Measurements from ENCODE around the gene ZNF316.
"Not testable (repeated sequence)": the region's sequence is repeated elsewhere in the genome, so short reads cannot be mapped to it uniquely, and the experiment has no call there.

Gene ZNF316

DNA sequence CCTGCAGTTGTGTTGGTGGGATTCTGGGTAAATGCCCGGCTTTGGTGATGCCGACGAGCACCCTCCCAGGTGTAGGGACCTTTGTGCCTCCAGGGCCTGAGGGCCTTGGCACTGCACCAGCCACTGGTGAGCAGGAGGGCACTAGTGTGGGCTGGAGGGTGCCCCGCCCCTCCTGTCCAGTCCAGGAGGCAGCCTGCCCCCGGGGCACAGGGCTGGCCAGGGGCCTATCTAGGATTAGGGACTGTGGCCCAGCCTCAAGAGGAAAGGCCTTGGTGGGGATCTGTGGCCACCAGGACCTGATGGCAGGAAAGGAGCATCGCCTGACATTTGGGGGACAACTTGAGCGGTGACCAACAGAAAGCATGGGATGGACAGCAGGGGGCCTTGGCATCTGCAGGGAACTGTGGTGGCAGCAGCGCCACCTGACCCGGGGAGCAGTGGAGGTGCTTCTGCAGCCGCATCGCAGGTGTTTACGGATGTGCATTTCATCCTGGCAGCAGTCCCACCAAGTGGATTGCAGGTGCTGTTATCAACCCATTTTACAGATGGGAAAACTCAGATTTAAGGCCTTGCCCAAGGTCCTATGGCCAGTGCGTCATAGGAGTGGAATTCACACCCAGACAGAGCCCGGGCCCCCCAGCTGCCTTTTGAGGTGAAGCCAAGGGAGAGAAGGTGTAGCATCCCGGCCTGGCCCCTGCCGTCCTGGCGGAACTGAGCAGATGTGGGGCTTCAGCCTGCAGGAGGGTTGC lies 11.1 kb downstream of the ZNF316 start:
- no peak for DNase-seq

- DNase-seq: no peak
Observed at GRCh38 chr7:6648815-6649104, 11.6 kb downstream of the ZNF316 start.

- no peak for DNase-seq
Observed at GRCh38 chr7:6649241-6649961, 12.3 kb downstream of the ZNF316 start.

DNA sequence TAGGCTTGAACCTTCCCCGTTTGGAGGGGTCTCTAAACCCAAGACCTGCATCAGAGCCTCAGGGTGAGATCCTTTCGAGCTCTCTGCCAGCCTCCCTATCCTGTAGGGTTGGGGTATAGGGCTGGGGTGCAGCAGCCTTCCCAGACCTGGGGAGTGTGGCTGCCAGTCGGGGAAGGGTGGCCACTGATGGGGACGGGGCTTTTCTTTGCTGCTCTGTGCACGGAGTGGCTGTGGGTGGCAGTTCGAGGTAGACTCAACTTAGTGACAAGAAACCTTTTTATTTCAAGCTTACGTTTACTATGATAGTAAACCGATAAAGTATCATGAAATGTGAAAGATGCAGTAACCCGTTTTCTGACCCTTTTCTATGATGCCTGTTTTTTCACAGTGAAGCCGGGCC lies 13.0 kb downstream of the ZNF316 start:
- no peak for DNase-seq

GRCh38 chr7:6650521-6651011 lies 13.4 kb downstream of the ZNF316 start:
- DNase-seq: no peak

DNA sequence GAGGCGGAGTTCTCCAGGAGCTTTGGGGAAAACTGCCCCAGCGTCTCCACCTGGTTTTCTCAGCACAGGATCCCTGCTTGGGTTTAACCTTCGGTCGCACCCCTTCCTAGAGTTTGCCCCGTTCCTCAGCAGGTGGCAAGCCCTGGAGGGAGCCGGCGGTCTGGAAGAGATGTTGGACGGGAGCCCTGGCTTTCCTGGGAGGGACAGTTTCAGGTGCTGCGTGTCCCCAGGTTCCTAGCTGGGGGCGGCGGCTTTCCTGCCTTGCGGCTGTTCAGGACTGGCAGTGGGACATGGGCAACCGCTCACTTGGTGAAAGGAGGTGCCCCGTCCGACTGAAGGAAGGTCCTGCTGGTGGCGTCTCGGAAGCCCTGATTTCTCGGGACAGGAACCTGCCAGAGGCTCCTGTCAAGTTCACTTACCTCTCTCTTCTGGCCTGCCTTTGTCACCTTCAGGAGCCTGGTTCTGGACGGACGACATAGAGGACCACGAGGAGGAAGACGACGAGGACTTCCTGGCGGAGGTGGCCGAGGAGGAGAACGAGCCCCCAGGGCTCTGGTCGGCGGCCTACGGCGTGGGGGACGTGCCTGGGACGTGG lies 14.8 kb downstream of the ZNF316 start:
- no peak for DNase-seq

- no peak for DNase-seq
Observed at GRCh38 chr7:6652446-6653011, 15.4 kb downstream of the ZNF316 start.

- DNase-seq: no peak
Observed at GRCh38 chr7:6653071-6654003, 16.2 kb downstream of the ZNF316 start.

GRCh38 chr7:6654113-6654841 lies 17.2 kb downstream of the ZNF316 start:
- no peak for DNase-seq

GRCh38 chr7:6654842-6655610 lies 17.9 kb downstream of the ZNF316 start:
- DNase-seq: no peak

DNA sequence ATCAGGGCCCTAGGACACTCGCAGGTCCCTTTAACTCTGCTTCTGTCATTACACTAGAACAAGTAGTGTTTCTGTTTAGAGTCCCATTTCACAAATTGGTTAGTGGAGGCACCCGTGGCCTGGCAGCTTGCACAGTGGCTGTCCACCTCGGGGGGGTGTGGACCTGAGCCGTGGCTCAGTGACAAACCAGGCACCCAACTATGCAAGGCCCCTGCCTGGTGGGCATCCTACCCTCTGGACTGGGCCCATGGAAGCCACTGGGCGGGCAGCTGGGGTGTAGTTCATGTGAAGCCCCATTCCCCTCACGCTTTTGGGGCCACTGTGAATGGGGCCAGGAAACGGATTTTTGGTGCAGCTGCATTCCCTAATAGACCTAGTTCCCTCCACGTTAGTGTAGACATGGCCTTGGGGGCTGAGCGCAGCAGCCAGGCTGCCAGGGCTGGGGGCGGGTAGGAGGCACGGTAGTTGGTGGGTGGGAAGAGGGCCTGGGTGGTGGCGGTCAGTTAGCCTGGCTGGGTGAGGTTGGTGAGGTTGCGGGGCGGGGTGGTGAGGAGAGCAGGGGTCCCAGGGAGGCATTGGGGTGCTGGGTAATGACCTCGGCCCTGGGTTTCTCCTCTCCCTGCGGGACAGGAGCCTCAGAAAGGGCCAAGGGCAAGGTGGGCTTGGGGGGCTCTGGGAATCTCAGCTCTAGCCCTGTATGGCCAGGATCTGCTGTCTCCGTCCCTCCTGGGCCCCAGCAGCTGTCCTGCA lies 18.7 kb downstream of the ZNF316 start:
- DNase-seq: no peak

DNA sequence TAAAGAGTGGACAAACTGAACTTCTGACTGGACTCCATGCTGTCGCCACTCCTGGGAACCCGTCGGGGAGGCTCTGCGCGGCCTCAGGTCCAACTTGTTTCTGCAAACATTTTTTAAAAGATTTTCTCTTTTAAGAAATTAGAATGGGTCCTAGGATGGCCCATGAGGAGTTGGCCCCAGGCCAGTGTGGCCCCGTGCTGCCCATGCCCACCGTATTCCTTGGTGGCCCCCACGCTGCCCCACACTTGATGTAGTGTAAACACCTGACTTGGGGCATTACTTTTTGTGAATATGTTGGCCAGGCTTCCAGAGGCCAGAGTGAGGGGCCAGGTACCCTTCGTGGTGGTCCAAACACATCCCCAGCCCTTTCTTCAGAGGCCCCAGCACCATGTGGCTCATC lies 19.3 kb downstream of the ZNF316 start:
- no peak for DNase-seq

DNA sequence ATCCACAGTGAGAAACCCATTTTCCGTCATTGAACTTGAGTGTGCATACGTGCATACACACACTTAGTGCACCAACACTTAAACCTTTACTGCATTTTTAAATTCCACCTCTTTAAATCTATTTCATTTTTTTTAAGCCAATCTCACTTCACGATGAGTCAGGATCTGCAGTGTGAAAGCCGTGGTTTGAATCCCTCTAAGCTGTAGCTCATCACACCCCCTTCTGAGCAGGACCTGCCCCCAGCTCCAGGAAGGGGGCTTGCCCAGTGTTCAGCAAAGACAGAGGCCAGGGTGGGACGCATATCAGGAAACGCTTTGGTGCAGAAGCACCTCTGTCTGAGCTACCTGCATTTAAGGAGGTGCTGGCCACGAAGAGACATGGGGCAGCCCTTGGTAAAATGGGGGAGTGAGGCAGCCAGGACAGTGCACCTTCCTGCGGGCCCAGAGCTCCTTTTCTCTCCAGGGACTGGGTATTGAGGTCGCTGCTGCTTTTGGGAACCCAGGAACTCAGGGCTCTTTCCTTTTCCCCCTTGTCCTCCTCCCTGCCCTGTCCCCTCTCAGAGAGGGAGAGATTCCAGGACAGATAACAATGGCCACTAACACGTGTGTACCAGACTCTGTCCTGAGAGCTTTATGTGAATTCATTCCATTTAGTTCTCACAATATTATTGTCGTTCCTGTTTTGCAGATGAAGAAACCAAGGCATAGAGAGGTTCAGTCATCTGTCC lies 21.7 kb downstream of the ZNF316 start:
- DNase-seq: no peak

DNA sequence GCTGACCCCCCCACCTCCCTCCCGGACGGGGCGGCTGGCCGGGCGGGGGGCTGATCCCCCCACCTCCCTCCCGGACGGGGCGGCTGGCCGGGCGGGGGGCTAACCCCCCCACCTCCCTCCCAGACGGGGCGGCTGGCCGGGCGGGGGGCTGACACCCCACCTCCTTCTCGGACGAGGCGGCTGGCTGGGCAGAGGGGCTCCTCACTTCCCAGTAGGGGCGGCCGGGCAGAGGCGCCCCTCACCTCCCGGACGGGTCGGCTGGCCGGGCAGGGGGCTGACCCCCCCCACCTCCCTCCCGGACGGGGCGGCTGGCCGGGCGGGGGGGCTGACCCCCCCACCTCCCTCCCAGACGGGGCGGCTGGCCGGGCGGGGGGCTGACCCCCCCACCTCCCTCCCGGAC lies 33.7 kb downstream of the ZNF316 start:
- DNase-seq: not testable (repeated sequence)

GRCh38 chr7:6675807-6676405 lies 38.8 kb downstream of the ZNF316 start:
- DNase-seq: no peak

GRCh38 chr7:6680146-6680545 lies 43.0 kb downstream of the ZNF316 start:
- no peak for DNase-seq

DNA sequence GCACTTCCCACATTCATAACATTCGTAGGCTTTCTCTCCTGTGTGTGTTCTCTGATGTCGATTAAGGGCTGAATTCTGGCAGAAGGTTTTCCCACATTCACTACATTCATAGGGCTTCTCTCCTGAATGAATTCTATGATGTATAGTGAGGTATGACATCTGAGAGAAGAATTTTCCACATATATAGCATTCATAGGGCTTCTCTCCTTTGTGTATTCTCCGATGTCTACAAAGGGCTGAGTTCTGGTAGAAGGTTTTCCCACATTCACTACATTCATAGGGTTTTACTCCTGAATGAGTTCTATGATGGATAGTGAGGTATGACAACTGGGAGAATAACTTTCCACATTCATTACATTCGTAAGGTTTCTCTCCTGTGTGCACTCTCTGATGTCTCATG lies 54.0 kb downstream of the ZNF316 start:
- no peak for DNase-seq

GRCh38 chr7:6691609-6692106 lies 54.5 kb downstream of the ZNF316 start:
- no peak for DNase-seq

GRCh38 chr7:6700793-6701192 lies 63.7 kb downstream of the ZNF316 start:
- DNase-seq: no peak

Data from activated naive CD4-positive, alpha-beta T cell treated with Interleukin-2 at 50 U/mL for 16 hours (primary cell).